Stimulated activated effector memory CD8-positive, alpha-beta T cell treated with anti-CD3 and anti-CD28 coated beads, Interleukin-12 subunit alpha, Interleukin-12 subunit beta, amount 100 ng/mL, for 72 hours (primary cell): ENCODE data around the gene DNAJC11.
A peak's percentile ranks its signal among the peaks of the same experiment; 100 is the strongest.
"Not testable (repeated sequence)": the region's sequence is repeated elsewhere in the genome, so short reads cannot be mapped to it uniquely, and the experiment has no call there.

Experiments used
- ATAC-seq: fragments of 150-1000 bp; cut with Tn5 transposase; 2 replicates; pipeline ENCODE4 v1.10.0; 2021
- DNase-seq, 2 donors: peaks; one replicate each; pipeline ENCODE4 v3.0.0; 2021 to 2022; ENCODE audit warnings: low spot score in 2 of 2
- H3K27ac Mint-ChIP-seq: one replicate; pipeline ENCODE4 v1.8.0; 2022; ENCODE audit warnings: mild to moderate bottlenecking, mixed read lengths
- H3K36me3 Mint-ChIP-seq: one replicate; pipeline ENCODE4 v1.8.0; 2022; ENCODE audit warnings: mild to moderate bottlenecking, mixed read lengths
- H3K4me1 Mint-ChIP-seq: one replicate; pipeline ENCODE4 v1.8.0; 2022; ENCODE audit warnings: mixed read lengths
- H3K4me3 Mint-ChIP-seq: one replicate; pipeline ENCODE4 v1.8.0; 2022; ENCODE audit warnings: mild to moderate bottlenecking, mixed read lengths
- H3K9me3 Mint-ChIP-seq: one replicate; pipeline ENCODE4 v1.8.0; 2022; ENCODE audit warnings: mixed read lengths

Gene DNAJC11, protein sequence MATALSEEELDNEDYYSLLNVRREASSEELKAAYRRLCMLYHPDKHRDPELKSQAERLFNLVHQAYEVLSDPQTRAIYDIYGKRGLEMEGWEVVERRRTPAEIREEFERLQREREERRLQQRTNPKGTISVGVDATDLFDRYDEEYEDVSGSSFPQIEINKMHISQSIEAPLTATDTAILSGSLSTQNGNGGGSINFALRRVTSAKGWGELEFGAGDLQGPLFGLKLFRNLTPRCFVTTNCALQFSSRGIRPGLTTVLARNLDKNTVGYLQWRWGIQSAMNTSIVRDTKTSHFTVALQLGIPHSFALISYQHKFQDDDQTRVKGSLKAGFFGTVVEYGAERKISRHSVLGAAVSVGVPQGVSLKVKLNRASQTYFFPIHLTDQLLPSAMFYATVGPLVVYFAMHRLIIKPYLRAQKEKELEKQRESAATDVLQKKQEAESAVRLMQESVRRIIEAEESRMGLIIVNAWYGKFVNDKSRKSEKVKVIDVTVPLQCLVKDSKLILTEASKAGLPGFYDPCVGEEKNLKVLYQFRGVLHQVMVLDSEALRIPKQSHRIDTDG

DNA sequence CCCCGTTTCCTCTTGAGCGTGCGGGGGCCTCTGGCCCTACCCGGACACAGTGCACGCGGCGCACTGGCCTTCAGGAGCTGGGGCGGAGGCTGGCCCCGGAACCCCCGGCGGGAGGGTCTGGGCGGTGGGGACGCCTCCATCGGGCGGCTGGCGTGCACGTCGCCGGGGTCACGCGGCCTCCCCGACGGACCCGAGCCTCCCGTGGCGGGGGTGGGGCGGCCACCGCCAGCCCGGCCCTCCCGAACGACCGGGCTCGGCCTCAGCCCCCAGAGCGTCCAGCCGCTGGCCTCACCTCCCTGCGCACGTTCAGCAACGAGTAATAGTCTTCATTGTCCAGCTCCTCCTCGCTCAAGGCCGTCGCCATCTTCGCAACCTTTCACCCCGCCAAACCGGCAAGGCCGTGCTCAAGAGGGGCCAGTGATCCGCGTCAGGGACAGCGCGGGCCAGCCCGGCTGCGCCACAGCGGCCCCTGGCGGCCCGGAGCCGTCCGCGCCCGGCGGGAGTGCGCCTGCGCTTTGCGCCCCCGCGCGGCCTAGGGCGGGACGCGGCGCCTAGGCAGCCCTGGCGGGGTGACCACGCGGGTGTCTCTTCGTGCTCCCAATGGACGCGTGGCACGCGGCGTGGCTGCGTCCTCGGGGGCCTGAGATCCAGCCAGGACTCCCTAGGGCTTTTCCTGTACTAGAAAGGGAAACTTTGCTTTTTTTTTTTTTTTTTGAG is at the start of gene DNAJC11:
Gene DNAJC11 (minus strand): TSS at position 380 of the 717 bp plus-strand sequence. CDS start 16 bp downstream, at position 364.
- Mint-ChIP-seq H3K4me1 (peaks cover 27% of the 10 kb centered on the region), H3K9me3 (no peaks in the 10 kb centered on the region), H3K27ac (peak within 1 kb of the TSS; percentile 94), H3K4me3 (peak within 1 kb of the TSS; percentile 84), H3K36me3 (peaks cover 19% of the 10 kb centered on the region)
- DNase-seq (peak; percentile 95 to 99), ATAC-seq (peak; percentile 97)

DNA sequence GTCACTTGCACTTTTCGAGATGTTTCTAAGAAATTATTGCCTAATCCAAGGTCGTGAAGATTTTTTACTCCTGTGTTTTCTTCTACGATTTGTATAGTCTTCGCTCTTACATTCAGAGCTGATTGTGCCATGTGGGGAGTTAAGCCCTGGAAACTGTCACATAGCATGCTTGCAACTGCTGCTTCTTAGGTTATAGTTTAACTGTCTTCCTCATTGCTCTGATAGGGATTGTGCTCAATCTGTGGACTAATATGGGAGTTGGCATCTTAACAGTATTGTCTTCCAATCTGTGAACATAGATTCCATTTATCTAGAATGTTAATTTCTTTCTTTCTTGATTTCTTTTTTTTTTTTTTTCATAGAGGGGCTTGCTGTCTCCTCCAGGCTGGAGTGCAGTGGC is 48.9 kb upstream of the DNAJC11 start:
- ATAC-seq (no peak), DNase-seq (no peak)
- Mint-ChIP-seq H3K9me3 (no peaks in the 10 kb centered on the region), H3K4me3 (no peak overlapping the region), H3K27ac (no peak overlapping the region), H3K36me3 (no peaks in the 10 kb centered on the region), H3K4me1 (no peaks in the 10 kb centered on the region)

DNA sequence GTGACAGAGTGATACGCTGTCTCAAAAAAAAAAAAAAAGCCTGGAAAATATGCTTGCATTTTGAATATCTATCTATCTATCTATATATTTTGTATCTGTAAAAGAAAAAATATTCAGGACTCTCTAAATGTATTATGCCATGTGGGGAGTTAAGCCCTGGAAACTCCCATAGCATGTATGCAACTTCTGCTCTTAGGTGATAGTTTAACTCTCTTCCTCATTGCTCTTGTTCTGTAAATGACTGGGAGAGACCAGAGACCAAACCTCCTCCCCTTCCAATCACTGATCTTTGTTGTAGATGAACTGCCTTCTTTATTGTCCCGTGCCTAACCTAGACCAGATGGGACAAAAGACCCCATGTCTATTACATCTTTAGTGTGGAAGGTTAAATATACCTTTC is 46.1 kb upstream of the DNAJC11 start:
- Mint-ChIP-seq H3K36me3 (no peaks in the 10 kb centered on the region), H3K27ac (no peak overlapping the region), H3K4me3 (no peak overlapping the region), H3K9me3 (no peaks in the 10 kb centered on the region), H3K4me1 (peaks cover 17% of the 10 kb centered on the region)
- DNase-seq (no peak), ATAC-seq (no peak)

GRCh38 chr1:6745073-6745472 is 43.5 kb upstream of the DNAJC11 start:
- Mint-ChIP-seq H3K4me3 (no peak overlapping the region), H3K27ac (no peak overlapping the region), H3K9me3 (no peaks in the 10 kb centered on the region), H3K36me3 (no peaks in the 10 kb centered on the region), H3K4me1 (peaks cover 17% of the 10 kb centered on the region)
- ATAC-seq, result peak; percentile 57
- peak in 1 of 2 donors; percentile 54 for DNase-seq

- H3K9me3 Mint-ChIP-seq, result no peaks in the 10 kb centered on the region
- H3K36me3 Mint-ChIP-seq, result no peaks in the 10 kb centered on the region
- ATAC-seq (peak; percentile 61), DNase-seq (peak; percentile 12 to 69)
- peaks cover 17% of the 10 kb centered on the region for H3K4me1 Mint-ChIP-seq
- no peak overlapping the region for H3K4me3 Mint-ChIP-seq
- no peak overlapping the region for H3K27ac Mint-ChIP-seq
Observed at GRCh38 chr1:6743189-6744101, 41.8 kb upstream of the DNAJC11 start.

DNA sequence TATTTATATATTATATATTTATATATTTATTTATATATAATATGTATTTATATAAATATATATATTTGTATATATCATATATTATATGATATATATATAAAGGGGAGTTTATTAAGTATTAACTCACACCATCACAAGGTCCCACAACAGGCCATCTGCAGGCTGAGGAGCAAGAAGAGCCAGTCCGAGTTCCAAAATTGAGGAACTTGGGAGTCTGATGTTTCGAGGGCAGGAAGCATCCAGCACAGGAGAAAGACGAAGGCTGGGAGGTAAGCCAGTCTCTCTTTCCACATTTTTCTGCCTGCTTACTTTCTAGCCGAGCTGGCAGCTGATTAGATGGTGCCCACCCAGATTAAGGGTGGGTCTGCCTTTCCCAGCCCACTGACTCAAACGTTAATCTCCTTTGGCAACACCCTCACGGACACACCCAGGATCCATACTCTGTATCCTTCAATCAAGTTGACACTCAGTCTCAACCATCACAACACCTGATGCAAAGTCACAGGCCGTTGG is 41.1 kb upstream of the DNAJC11 start:
- H3K36me3 Mint-ChIP-seq, DNase-seq, H3K27ac Mint-ChIP-seq, ATAC-seq, H3K4me3 Mint-ChIP-seq, H3K9me3 Mint-ChIP-seq: not testable (repeated sequence)
- peaks cover 17% of the 10 kb centered on the region for H3K4me1 Mint-ChIP-seq

DNA sequence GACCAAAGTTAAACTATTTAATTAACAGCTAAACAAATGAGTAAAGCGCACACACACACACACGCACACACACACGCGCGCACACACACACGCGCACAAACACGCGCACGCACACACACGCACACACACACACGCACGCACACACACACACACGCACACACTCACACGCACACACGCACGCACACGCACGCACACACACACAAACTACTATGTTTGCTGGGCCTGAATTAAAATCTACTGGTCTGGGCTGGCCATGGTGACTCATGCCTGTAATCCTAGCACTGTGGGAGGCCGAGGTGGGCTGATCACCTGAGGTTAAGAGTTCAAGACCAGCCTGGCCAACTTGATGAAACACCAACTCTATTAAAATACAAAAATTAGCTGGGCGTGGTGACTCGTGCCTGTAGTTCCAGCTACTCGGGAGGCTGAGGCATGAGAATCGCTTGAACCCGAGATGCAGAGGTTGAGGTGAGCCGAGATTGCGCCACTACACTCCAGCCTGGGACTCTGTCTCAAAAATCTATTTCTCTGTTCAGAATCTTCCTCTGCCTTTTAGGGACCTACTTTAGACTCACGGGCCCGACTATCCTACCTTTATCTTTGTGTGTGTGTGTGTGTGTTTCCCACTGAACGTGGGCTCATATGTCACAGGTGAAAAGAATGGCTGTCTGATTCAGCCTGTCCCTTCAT is 37.5 kb upstream of the DNAJC11 start:
- no peak for ATAC-seq
- H3K9me3 Mint-ChIP-seq, result no peaks in the 10 kb centered on the region
- no peaks in the 10 kb centered on the region for H3K36me3 Mint-ChIP-seq
- no peak overlapping the region for H3K27ac Mint-ChIP-seq
- no peak for DNase-seq
- H3K4me1 Mint-ChIP-seq, result peaks cover 11% of the 10 kb centered on the region
- no peak overlapping the region for H3K4me3 Mint-ChIP-seq

DNA sequence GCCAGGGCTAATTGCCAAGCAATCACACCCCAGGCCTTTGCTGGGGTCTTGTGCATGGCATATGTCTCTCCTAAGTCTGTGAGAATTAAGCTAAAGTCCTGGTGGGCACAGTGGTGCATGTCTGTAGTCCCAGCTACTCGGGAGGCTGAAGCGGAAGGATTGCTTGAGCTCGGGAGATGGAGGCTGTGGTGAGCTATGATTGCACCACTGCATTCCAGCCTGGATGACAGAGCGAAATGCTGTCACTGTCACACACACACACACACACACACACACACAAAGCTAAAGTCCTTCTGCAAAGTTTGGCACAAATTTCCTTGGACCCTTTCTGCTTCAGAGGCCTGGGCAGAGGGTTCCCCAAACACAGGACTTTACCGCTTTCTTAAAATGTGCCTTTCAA is 31.3 kb upstream of the DNAJC11 start:
- Mint-ChIP-seq H3K9me3 (no peaks in the 10 kb centered on the region), H3K27ac (no peak overlapping the region), H3K4me3 (no peak overlapping the region), H3K36me3 (no peaks in the 10 kb centered on the region), H3K4me1 (no peaks in the 10 kb centered on the region)
- DNase-seq (no peak), ATAC-seq (no peak)

DNA sequence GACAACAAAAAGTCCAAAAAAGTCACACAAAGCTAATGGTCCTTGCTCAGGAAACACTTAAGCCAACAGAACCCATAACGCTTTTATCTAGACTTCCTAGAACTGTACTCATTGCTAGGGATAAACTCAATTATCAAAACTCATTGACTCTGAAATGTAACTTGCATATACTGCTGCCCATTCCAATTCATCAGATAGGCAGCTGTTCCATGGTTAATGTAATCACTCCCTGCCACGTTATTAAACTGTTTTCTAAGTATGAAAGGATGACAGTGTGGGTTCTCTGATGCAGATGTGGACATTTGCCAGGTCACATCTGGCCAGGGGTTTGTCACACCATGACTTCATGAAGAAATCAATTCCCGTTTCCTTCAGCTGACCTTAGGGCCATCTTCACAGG is 30.3 kb upstream of the DNAJC11 start:
- ATAC-seq (no peak), DNase-seq (no peak)
- no peak overlapping the region for H3K4me3 Mint-ChIP-seq
- no peaks in the 10 kb centered on the region for H3K36me3 Mint-ChIP-seq
- H3K27ac Mint-ChIP-seq, result no peak overlapping the region
- H3K4me1 Mint-ChIP-seq, result no peaks in the 10 kb centered on the region
- no peaks in the 10 kb centered on the region for H3K9me3 Mint-ChIP-seq

GRCh38 chr1:6730880-6731279 is 29.3 kb upstream of the DNAJC11 start:
- ATAC-seq (no peak), DNase-seq (no peak)
- no peak overlapping the region for H3K4me3 Mint-ChIP-seq
- no peak overlapping the region for H3K27ac Mint-ChIP-seq
- no peaks in the 10 kb centered on the region for H3K4me1 Mint-ChIP-seq
- no peaks in the 10 kb centered on the region for H3K9me3 Mint-ChIP-seq
- no peaks in the 10 kb centered on the region for H3K36me3 Mint-ChIP-seq

DNA sequence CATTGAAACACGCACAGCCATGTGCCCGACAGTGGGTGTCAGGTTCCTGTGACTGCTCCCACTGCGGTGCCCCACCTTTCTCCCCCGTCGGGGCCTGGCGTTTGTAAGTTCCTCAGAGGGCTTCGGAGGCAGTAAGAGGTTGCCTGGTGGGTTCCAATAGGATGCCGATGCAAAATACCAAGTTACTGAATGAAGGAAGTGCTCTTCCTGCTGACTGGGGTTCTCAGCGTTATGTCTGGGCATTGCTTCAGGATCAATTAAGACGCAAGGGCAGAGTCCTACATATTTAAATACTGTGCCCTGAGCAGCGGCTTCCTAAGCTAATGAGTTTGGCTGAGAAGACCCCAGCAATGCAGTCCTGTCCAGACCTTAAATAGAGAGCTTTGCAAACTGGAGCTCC is 28.9 kb upstream of the DNAJC11 start:
- no peaks in the 10 kb centered on the region for H3K4me1 Mint-ChIP-seq
- no peaks in the 10 kb centered on the region for H3K9me3 Mint-ChIP-seq
- H3K4me3 Mint-ChIP-seq, result no peak overlapping the region
- DNase-seq (no peak), ATAC-seq (no peak)
- H3K36me3 Mint-ChIP-seq, result no peaks in the 10 kb centered on the region
- no peak overlapping the region for H3K27ac Mint-ChIP-seq

- Mint-ChIP-seq H3K4me3 (no peak overlapping the region), H3K36me3 (no peaks in the 10 kb centered on the region), H3K9me3 (no peaks in the 10 kb centered on the region), H3K27ac (no peak overlapping the region), H3K4me1 (no peaks in the 10 kb centered on the region)
- ATAC-seq, result peak; percentile 37
- DNase-seq, result peak; percentile 45 to 75
Observed at GRCh38 chr1:6727535-6727934, 25.9 kb upstream of the DNAJC11 start.

DNA sequence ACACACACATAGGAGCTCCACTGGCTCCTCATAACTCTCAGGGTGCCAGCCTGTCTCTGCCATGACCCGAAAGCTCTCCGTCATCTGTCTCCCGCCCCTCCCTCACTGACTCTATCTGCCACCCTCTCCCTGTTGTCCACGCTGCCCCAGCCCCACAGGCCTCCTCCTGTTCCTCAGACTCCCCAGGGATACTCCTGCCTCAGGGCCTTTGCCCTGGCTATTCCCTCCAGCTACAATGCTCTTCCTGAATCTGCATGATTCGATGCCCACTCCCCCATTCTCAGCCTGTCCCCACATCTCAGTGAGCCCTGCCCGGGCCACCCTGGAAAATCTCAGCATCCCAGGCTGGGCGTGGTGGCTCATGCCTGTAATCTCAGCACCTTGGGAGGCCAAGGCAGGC is 24.6 kb upstream of the DNAJC11 start:
- H3K9me3 Mint-ChIP-seq, result no peaks in the 10 kb centered on the region
- no peak overlapping the region for H3K4me3 Mint-ChIP-seq
- DNase-seq (no peak), ATAC-seq (no peak)
- no peaks in the 10 kb centered on the region for H3K36me3 Mint-ChIP-seq
- no peak overlapping the region for H3K27ac Mint-ChIP-seq
- no peaks in the 10 kb centered on the region for H3K4me1 Mint-ChIP-seq

DNA sequence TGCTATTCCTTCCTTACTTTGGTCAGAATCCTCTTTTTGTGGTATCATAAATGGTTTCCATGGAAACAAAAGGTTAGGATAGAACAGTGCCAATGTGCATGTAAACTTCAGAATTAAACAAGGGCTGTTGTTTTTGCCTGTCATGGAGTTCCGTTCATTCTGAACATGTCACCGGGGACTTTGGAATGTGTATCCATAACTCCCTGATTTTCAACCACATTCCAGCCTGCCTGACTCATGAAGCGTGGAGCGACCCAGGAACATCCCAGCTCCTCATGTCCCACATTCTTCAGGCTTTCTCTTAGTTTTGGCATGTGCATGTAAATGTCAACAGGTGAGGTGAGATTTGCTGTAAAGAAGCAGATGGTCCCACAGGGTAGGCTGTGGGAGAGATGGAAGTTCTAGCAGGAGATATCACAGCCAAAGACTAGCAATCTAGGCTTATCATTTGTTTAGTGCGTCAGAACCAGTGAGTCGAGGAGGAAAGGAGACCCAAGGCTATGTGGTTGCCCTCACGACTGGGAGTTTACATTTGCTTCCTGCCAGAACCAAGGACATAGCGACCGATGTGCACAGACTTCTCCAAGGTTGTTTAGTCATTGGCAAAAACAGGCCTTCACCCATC is 23.0 kb upstream of the DNAJC11 start:
- no peaks in the 10 kb centered on the region for H3K4me1 Mint-ChIP-seq
- no peaks in the 10 kb centered on the region for H3K9me3 Mint-ChIP-seq
- H3K27ac Mint-ChIP-seq, result no peak overlapping the region
- DNase-seq (no peak), ATAC-seq (no peak)
- no peaks in the 10 kb centered on the region for H3K36me3 Mint-ChIP-seq
- H3K4me3 Mint-ChIP-seq, result no peak overlapping the region
